ENCODE results near the gene AMIGO1. TPM values are rescaled to one million over a fixed set of nuclear protein-coding genes. Genes with fewer than 3 reads are reported as not detected.

AMIGO1 gene
- total RNA-seq, 1 experiment from 2014 or later, result 2.7 TPM

DNA sequence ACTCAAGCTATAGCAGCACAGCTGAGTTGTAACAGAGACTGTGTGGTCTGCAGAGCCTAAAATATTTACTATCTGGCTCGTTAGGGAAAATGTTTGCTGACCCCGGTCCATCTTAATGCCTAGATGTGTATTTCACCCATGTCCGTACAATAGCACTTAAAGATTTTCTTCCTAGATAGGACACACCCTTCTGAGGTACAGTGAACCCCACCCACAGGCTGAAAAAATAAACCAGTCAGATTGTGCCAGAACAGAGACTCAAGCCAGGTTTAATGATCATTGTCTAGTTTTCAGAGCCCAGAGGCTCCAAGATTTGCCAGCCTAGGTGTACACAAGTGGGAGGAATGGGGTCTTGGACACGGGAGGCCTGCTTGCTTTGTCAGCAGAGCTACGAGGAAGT is 5.6 kb downstream of the AMIGO1 start:
- Histone ChIP-seq H3K4me3 (ENCODE audit: low read length) (no peak overlapping the region), H3K9me3 (ENCODE audit: low read length) (no peaks in the 10 kb centered on the region), H2AFZ (ENCODE audit: low read length) (no peak overlapping the region), H3K9me2 (replicated peaks; ENCODE audit: low read length) (no peaks in the 10 kb centered on the region), H3K36me3 (ENCODE audit: low read depth, low read length) (no peaks in the 10 kb centered on the region; the same call in 1 of the 2 replicates), H3K4me2 (ENCODE audit: low read length) (no peak overlapping the region), H3K79me2 (ENCODE audit: low read length) (no peaks in the 10 kb centered on the region), H3K9ac (ENCODE audit: low read length) (no peak overlapping the region), H3K4me1 (ENCODE audit: insufficient read depth, low read length) (peaks cover 10% of the 10 kb centered on the region; the same call in 1 of the 2 replicates), H3F3A (ENCODE audit: low read length, unreplicated experiment) (no peaks in the 10 kb centered on the region), H3K27ac (ENCODE audit: low read length) (no peak overlapping the region), H3K27me3 (ENCODE audit: low read length) (no peaks in the 10 kb centered on the region), H4K20me1 (ENCODE audit: low read length) (no peaks in the 10 kb centered on the region)
- ATAC-seq, result no peak
- ChIA-PET POLR2A (ENCODE audit: unreplicated experiment) (no interaction called here), CTCF (interaction anchor here (0.6 to 1.1 kb wide), 2 partner anchors 16 to 28 kb away, joined by 3 read pairs; no protein-coding TSS in a partner anchor)
- TF ChIP-seq EZH2 (IDR thresholded peaks at IDR 0.05; ENCODE audit: low read length, unreplicated experiment) (no peak), CTCF (conservative IDR thresholded peaks at IDR 0.05; ENCODE audit: low read depth, low read length) (no peak), EZH2phosphoT487 (IDR thresholded peaks at IDR 0.05; ENCODE audit: borderline replicate concordance, low read length) (no peak)
- intact Hi-C loops (cut with micrococcal nuclease), result no loop called here
- BruUV-seq (replicated peaks), result no TSS peak
- no peak for DNase-seq

DNA sequence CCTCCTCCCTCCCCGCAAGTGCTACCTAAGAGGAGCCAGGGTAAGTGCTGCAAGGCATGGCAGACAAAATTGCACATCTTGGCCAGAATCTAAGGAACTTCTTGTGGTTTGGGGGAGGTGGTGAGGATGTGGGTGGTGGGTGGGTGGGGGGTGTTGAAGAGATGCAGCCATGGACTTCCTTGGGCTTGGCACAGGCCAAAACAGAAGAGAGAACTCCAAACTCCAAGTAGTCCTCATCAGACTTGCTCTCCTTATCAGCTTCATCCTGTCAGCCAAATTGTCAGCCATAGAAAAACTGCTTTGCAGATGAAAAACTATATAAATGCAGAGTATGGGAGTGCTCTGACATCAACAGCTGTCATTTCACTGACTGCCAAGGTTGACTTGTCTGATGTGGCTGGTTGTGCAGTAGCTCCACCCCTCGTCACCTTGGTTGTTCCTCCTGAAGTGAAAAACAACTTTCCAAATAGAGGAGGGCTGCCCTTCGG is 7.1 kb downstream of the AMIGO1 start:
- CTCF ChIA-PET, result no interaction called here
- Histone ChIP-seq H3K36me3 (ENCODE audit: low read depth, low read length) (no peaks in the 10 kb centered on the region; the same call in 1 of the 2 replicates), H3K4me1 (ENCODE audit: insufficient read depth, low read length) (peaks cover 12% of the 10 kb centered on the region; the same call in 1 of the 2 replicates), H3K4me2 (ENCODE audit: low read length) (no peak overlapping the region), H4K20me1 (ENCODE audit: low read length) (no peaks in the 10 kb centered on the region), H3K79me2 (ENCODE audit: low read length) (0 out of 2 replicates have a peak, but pooled peaks cover 3% of the 10 kb centered on the region), H3K9ac (ENCODE audit: low read length) (no peak overlapping the region), H3K4me3 (ENCODE audit: low read length) (no peak overlapping the region), H3F3A (ENCODE audit: low read length, unreplicated experiment) (no peaks in the 10 kb centered on the region), H3K27me3 (ENCODE audit: low read length) (no peaks in the 10 kb centered on the region), H3K9me3 (ENCODE audit: low read length) (no peaks in the 10 kb centered on the region), H3K27ac (ENCODE audit: low read length) (no peak overlapping the region), H2AFZ (ENCODE audit: low read length) (no peak overlapping the region), H3K9me2 (replicated peaks; ENCODE audit: low read length) (no peaks in the 10 kb centered on the region)
- no peak for TF ChIP-seq EZH2phosphoT487 (IDR thresholded peaks at IDR 0.05; ENCODE audit: borderline replicate concordance, low read length)
- TF ChIP-seq EZH2 (IDR thresholded peaks at IDR 0.05; ENCODE audit: low read length, unreplicated experiment), result no peak
- no peak for TF ChIP-seq CTCF (conservative IDR thresholded peaks at IDR 0.05; ENCODE audit: low read depth, low read length)
- DNase-seq (no peak), ATAC-seq (no peak)
- BruUV-seq (replicated peaks), result no TSS peak
- POLR2A ChIA-PET (ENCODE audit: unreplicated experiment), result no interaction called here
- intact Hi-C loops (cut with micrococcal nuclease), result no loop called here

GRCh38 chr1:109501644-109502363 is 7.7 kb downstream of the AMIGO1 start:
- Histone ChIP-seq H3K27me3 (ENCODE audit: low read length) (no peaks in the 10 kb centered on the region), H3K36me3 (ENCODE audit: low read depth, low read length) (no peaks in the 10 kb centered on the region; the same call in 1 of the 2 replicates), H3K27ac (ENCODE audit: low read length) (no peak overlapping the region), H3K79me2 (ENCODE audit: low read length) (0 out of 2 replicates have a peak, but pooled peaks cover 3% of the 10 kb centered on the region), H3K4me2 (ENCODE audit: low read length) (no peak overlapping the region), H2AFZ (ENCODE audit: low read length) (no peak overlapping the region), H3K9me2 (replicated peaks; ENCODE audit: low read length) (no peaks in the 10 kb centered on the region), H3F3A (ENCODE audit: low read length, unreplicated experiment) (no peaks in the 10 kb centered on the region), H3K9me3 (ENCODE audit: low read length) (no peaks in the 10 kb centered on the region), H4K20me1 (ENCODE audit: low read length) (no peaks in the 10 kb centered on the region), H3K4me3 (ENCODE audit: low read length) (no peak overlapping the region), H3K4me1 (ENCODE audit: insufficient read depth, low read length) (peaks cover 12% of the 10 kb centered on the region; the same call in 1 of the 2 replicates), H3K9ac (ENCODE audit: low read length) (no peak overlapping the region)
- intact Hi-C loops (cut with micrococcal nuclease), result no loop called here
- ChIA-PET CTCF (no interaction called here), POLR2A (ENCODE audit: unreplicated experiment) (no interaction called here)
- TF ChIP-seq EZH2 (IDR thresholded peaks at IDR 0.05; ENCODE audit: low read length, unreplicated experiment), result no peak
- no peak for TF ChIP-seq EZH2phosphoT487 (IDR thresholded peaks at IDR 0.05; ENCODE audit: borderline replicate concordance, low read length)
- no peak for TF ChIP-seq CTCF (conservative IDR thresholded peaks at IDR 0.05; ENCODE audit: low read depth, low read length)
- DNase-seq (no peak), ATAC-seq (no peak)
- no TSS peak for BruUV-seq (replicated peaks)
